GM18909 (cell line): ENCODE measurements around the gene KCNK13.
"Not testable (repeated sequence)": the region's sequence is repeated elsewhere in the genome, so short reads cannot be mapped to it uniquely, and the experiment has no call there.

Experiments
- ATAC-seq: cut with Tn5 transposase; IDR thresholded peaks from one replicate; pipeline ENCODE4 v1.9.1; 2021; ENCODE audit warnings: mild to moderate bottlenecking; ENCODE audit not compliant: unreplicated experiment, poor library complexity

The KCNK13 gene

DNA sequence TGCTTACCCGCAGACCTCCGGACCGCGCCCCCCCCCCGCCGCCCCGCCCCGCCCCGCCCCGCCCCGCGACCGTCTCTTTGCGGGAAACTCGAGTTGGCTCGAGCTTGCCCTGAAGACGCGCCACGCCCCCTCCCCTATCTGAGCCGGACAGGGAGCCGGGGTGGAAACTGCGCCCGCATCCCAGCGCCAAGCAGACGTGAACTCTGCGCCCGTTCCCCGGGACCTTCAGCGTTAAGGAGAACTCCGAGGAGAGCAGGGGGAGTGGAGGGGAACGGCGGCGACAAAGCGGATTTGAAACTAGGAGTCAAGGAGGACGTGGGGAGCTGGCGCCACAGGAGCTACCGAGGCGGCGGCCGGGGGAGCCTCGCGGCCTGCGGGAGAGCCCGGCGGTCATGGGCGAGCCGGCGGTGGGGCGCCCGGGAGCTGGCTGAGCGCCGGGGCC lies at the start of gene KCNK13:
Gene KCNK13 (plus strand): TSS at position 310 of the 442 bp plus-strand sequence. CDS start 212 bp downstream, outside the sequence.
- ATAC-seq = no peak

DNA sequence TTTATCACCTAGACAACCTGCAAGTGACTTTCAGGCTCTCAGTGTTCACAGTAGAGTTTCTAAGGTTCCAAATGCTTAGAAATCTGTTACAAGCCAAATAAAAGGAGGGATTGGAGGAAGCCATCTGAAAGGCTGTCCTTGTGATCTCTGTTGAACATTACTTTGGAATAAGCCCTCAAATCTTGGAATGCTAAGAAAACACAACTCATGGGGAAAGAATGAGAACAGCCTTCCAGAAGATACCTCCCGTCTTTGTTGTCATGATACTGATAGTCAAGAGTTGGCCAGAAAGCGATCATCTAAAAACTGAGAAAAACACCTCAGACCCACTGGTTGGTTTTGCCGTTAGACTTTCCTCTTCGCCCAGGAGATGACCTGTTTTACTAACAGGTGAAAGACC lies 44.4 kb upstream of the KCNK13 start:
- no peak for ATAC-seq

DNA sequence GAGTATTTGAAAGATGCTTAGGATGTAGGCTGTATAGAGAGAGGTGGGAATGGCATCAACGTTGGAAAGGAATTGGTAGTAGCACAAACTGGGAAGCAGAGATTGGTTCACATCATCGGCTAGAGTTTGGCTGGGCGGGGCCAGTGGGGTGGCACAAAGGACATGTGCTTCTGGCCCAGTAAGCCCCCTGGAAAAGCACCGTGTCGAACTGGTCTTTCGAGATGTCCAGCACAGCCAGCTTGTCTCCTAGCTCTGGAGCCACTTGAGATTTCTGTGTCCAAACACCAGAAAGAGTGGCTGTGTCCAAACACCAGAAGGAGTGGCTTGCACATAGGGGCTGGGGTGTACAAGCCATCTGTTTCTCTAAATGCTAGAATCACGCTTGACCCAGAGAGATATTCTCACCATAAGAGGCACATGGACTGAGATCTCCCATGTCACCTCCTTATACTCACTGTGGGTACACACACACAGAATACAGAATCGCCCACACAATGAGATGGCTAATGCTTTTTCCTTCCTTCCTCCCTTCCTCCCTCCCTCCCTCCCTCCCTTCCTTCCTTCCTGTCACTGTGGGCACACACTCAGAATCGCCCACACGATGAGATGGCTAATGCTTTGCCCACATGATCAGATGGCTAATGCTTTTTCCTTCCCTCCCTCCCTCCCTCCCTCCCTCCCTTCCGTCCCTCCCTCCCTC lies 41.8 kb upstream of the KCNK13 start:
- ATAC-seq = no peak

DNA sequence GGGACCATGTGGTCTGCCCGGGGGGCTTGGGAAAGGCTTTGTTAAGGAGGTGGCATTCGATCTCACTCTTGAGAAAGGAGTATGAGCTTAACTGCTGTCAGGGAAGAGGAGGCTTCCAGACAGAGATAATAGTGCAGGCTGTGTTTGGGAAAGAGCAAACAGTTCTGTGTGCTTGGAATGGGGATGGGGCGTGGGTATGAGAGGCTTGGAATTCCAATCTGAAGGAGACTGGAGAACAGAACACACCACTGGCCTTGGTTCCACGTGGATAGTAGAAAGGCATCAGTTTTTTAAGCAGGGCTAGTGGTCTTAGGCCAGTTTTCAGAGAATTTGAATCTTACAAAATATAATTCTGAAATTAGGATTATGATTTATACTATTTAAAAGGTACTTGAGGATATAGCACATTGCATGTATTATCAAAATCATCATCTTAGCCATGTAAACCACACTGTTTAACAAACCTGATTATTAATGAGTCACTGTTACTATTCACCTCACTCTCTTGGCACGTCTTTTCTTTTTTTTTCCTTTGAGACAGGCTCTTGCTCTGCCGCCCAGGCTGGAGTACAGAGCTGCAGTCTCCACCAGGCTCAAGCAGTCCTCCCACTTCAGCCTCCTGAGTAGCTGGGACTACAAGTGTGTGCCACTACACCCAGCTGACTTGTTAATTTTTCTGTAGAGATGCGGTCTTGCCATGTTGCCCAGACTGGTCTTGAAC lies 38.5 kb upstream of the KCNK13 start:
- ATAC-seq = no peak

DNA sequence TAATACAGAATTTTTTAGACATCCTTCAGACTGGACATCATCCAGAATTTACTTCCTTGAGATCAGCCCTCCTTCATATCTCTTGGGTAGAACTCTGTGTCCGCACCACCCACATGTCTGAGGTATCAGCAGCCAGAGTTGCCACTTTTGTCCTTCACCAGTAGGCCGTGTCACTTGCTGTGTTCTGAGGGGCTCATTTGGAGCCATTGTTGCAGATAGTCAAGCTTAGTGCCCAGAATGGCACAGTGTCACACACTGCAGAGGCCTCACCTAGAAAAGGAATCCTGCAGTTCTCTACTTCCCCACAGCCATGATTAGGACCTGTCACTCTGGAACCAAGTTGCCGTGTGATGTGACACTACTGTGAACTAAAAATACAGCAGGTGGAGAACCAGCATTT lies 36.9 kb upstream of the KCNK13 start:
- ATAC-seq = no peak

DNA sequence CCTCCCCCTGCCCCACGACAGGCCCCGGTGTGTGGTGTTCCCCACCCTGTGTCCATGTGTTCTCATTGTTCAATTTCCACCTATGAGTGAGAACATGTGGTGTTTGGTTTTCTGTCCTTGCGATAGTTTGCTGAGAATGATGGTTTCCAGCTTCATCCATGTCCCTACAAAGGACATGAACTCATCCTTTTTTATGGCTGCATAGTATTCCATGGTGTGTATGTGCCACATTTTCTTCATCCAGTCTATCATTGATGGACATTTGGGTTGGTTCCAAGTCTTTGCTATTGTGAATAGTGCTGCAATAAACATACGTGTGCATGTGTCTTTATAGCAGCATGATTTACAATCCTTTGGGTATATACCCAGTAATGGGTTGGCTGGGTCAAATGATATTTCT lies 35.2 kb upstream of the KCNK13 start:
- ATAC-seq = not testable (repeated sequence)

DNA sequence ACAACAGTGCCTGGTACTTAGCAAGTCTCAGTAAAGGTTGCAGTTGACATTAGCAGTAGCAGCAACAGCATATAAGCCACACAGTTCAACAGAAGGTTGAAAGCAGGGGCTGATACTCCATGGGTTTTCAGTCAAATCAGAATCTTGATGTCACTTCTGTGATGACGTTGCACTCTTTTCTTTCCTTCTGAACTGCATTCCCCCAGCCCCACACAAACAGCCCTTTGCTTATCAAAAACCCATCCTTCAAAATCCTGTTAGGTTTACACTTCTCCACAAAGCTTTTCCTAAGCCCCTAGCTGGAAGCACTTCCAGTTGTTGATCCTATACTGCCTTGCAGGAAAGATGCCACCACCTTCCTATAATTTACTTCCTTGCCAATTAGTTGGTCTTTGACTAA lies 34.0 kb upstream of the KCNK13 start:
- no peak for ATAC-seq

DNA sequence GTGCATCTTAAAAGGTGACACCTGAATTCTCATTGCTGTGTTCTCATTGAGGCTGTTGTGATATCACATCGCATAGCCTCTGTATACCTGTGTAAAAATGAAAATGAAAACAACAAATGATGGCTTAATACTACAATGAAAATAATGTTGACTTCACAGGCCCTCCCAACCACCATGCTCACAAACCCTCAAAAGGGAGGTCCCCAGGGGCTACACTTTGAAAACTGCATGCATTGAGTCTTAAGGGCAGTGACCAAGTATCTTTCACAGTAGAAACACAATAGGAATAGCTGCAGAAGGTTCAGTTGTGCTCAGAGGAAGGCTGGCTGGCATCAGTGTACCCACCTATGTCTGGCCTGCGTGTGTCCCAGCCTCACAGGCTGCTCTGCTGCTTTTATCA lies 27.6 kb upstream of the KCNK13 start:
- no peak for ATAC-seq

DNA sequence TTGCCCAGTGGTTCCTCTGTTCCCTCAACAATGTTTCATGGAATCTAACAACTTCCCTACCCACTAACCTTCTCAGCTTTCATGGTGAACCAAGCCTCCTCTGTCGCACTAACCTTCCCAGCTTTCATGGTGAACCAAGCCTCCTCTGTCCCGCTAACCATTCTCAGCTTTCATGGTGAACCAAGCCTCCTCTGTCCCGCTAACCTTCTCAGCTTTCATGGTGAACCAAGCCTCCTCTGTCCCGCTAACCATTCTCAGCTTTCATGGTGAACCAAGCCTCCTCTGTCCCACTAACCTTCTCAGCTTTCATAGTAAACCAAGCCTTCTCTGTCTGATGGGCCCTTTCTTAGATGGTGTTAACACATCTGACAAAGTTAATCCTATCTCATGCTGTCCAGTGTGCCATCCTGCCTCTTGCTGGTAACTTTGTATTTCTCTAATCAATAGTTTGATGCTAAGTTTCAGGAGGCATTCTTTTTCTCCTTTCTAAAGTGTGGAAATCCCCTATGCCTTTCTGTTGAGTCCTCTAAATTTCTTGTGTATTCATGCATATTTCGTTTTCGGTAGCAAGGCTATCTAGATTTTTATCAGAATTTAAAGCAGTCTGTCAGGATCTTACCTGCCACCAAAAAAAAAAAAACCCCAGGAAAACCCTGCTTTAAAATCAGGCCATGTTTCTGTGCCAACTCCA lies 26.8 kb upstream of the KCNK13 start:
- ATAC-seq = no peak

DNA sequence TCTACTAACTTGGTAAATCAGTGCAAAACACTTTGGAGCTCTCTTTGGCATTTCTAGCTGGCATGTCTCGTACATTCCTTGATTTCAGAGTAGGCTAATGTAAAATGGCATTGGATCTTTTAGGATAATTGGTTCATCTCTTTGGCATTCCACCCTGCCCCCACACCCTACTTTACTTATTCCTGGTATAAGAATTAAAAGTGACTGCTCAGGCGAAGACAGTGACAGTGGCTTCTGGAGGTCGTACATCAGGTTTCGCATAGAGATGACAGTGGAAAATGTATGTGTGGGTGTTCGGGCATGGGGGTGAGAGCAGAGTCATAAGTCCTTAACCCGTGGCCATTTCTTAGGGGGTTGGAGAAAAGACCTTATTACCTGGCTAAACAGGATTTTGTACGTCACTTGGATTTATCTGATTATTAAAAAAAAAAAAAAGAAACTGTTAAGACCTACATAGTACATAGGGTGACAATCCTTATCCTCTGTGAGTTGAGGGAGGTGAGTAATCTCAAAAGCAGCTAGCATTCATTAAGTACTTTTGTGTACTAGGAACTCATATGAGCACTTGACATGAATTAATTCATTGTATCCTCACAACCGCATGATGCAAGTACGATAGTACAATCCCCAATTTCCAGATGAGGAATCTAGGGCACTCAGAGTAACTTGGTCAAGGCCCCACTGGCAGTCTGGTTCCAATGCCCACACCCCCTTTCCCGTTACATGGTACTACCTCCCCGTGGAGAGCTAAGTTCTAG lies 22.4 kb upstream of the KCNK13 start:
- ATAC-seq = no peak

DNA sequence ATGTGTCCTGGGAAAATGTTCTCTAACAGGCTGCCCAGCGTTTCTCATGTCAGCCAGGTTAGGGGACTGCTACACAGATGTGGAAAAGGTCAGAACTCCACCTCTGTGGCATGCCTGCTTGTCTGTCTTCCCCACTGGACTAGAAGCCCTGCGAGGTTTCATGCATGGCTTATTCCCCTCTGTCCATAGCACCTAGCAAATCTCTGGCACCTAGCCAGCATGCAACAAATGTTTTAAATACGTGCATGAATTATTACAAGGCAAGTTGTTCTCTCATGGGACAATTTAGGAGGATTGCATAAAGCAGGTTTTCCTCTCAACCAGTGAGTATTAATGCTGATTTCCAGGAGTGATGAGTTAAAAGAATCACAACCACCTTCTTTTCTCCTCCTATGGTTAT lies 21.4 kb upstream of the KCNK13 start:
- no peak for ATAC-seq

DNA sequence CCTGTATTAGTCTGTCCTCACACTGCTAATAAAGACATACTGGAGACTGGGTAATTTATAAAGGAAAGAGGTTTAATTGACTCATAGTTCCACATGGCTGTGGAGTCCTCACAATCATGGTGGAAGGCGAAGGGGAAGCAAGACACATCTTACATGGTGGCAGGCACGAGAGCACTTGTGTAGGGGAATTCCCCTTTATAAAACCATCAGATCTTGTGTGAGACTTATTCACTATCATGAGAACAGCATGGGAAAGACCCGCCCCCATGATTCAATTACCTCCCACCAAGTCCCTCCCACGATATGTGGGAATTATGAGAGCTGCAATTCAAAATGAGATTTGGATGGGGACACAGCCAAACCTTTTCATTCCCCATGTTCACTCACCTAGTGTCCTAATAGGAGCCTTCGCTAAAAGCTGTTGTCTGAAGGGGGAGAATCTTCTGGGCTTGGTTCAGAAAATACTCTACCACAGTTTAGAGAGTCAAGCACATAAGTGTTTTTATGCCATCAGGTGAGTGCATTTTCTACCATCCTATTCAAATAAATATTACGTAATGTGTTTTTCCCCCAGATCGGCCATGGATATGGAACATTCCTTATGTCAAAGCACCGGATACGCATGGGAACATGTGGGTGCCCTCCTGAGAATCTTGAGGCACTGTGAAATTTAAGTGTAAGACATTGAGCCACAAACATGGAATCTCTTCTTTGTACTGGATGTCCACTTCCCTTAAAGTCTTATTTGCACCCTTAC lies 19.1 kb upstream of the KCNK13 start:
- no peak for ATAC-seq

DNA sequence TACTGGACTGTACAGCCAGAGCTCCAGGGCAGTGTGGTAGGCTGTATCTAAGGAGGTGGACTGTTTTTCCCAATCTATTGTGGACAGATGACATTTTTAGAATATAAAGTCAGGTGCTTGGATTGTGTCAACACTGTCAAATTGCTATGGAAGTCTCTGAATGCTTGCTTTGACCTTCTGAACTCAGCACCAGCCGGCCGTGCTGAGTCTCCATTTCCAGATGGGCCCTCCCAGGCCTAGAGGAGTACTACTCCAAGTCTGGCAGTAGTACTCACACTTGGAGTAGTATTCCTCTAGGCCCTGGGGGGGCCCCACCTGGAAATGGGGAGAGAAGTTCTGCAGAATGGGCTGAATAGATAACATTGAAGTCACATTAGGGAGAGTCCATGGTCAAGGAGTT lies 16.2 kb upstream of the KCNK13 start:
- ATAC-seq = no peak

DNA sequence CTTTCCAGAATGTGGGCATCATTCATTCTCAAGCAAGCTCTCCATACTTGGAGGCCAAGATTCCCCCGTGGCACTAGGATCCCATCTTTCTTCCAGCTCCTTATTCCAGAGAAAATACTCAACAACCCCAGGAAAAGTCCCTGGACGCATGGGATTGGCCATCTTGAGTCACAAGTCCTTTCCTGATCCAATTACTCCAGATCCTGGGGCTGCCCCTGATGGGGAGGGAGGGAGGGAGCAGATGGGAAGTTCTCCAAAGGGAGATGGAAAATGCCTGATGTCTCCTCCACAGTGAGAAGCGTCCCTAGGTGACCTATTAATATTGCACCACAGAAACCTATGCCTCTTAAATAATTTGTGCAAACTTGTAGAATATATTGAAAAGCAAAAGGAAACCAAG lies 12.4 kb upstream of the KCNK13 start:
- ATAC-seq = no peak

DNA sequence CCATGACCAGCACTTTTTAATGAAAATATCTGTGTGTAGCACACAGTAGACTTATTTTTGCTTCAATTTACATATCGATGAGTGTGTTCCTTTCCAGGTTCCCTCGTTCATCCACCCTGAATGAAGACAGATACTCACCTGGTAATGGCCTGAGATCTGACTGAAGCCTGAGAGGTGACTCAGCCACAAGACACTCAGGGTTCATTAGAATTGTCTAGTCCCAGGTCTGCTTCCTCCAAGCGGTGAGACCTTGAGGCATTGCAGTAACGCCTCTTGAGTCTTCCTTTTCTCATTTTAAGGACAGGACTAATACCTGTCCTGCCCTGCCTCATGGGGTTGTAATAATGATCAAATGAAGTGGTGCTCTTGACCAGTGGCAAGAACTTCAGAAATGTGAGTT lies 11.5 kb upstream of the KCNK13 start:
- ATAC-seq = no peak

DNA sequence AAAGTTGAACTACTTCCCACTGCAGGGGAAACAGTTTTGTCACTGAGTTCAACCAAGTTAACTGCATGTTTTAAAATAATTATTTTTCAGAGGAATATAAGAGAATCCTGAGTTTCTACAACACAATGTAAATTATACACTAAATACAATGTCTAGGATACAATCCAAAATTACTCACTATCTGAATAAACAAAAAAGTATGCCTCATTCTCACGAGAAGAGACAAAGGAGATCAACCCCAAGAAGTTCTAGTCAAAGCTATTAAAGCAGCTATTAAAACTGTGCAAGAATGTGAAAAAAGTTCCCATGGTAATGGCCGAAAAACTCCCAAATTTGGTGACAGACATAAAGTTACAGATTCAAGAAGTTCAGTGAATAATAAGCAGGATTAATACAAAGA lies 8.8 kb upstream of the KCNK13 start:
- ATAC-seq = no peak

DNA sequence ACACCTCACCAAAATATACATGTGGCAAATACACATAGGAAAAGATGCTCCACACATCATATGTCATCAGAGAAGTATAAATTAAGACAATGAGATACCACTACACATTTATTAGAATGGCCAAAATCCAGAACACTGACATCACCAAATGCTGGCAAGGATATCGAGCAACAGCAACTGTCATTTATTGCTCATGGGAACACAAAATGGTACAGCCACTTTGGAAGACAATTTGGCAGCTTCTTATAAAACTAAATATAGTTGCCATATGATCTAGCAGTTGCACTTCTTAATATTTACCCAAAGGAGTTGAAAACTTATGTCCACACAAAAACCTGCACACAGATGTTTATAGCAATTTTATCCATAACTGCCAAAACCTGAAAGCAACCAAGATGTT lies 7.0 kb upstream of the KCNK13 start:
- no peak for ATAC-seq

DNA sequence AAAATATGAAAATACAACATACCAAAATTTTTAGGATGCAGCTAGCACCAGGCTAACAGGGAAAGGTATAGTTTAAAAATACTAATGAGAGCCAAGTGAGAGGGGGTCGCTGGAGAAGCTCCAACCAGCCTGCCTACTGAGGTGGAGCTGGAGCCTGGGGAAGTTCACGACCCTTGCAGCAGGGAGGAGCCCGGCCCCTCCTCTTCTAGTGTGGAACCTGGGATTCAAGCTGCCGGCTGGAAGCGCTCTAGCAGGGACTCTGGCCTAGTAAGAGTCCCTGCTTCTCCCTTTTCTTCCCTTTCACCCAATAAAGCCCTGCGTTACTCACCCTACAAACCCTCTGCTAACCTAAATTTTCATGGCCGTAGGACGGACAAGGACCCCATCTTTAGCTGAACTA lies 5.0 kb upstream of the KCNK13 start:
- ATAC-seq = no peak

DNA sequence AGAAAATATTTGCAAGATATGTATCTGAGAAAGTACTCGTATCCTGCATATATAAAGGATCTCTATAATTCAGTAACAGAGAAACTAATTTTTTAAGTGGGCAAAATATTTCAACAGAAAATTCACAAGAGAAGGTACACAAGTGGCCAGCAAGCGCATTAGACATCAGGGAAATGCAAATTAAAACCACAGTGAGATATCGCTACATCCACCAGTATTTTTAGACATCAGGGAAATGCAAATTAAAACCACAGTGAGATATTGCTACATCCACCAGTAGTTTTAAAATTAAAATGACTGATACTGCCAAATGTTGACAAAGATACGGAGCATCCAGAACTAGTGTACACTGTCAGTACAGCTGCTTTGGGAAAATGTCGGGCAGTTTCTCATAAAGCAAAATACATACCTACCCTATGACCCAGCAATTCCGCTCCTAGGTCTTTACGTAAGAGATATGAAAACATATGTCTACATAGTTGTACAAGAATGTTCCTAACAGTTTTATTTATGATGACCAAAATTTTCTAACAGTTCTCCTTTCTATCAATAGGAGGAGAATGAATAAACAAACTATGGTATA lies 2.8 kb upstream of the KCNK13 start:
- no peak for ATAC-seq
